ENCODE measurements around the gene FBXO42. TPM values are rescaled to one million over a fixed set of nuclear protein-coding genes. Genes with fewer than 3 reads are reported as not detected.
"Not testable (repeated sequence)": the region's sequence is repeated elsewhere in the genome, so short reads cannot be mapped to it uniquely, and the experiment has no call there.

Gene FBXO42
- total RNA-seq, 1 donor from 2014 or later: 17.1 TPM

DNA sequence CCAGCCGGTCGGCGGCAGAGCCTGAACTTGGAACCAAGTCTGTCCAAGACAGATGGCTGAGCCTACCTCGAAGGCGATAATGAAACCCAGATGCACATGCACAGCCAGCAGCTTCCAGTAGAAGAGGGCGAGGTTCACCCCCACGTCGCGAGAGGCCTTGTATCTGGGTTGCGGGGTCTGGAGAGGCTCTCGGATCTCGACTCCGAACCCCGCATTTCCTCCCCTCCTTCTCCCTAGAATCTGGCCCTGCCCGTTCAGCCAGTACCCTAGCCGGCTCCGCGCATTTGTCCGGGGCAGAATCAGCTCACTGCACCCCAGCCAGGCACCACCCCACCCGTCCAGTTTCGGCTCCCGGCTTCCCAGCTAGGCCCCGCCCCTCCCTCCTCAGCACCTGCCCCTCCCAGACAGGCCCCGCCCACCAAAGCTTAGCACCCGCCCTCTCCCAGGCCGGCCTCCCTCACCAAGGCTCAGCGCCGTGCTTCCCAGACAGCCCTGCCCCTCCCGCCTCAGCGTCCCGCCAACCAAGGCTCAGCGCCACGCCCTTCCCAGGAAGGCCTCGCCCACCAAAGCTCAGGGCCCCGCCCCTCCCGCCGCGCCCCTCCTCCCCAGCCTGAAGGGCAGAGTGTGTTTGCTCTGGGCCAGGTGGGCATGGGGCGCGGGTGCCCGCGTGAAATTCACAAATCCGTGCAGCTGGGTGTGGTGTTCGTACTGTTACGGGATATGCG, 135.1 kb downstream of the FBXO42 start:
- DNase-seq (peak; percentile 99), ATAC-seq (ENCODE audit: poor library complexity) (peak; percentile 98)
- intact Hi-C loops (cut with DNase I): no loop called here

DNA sequence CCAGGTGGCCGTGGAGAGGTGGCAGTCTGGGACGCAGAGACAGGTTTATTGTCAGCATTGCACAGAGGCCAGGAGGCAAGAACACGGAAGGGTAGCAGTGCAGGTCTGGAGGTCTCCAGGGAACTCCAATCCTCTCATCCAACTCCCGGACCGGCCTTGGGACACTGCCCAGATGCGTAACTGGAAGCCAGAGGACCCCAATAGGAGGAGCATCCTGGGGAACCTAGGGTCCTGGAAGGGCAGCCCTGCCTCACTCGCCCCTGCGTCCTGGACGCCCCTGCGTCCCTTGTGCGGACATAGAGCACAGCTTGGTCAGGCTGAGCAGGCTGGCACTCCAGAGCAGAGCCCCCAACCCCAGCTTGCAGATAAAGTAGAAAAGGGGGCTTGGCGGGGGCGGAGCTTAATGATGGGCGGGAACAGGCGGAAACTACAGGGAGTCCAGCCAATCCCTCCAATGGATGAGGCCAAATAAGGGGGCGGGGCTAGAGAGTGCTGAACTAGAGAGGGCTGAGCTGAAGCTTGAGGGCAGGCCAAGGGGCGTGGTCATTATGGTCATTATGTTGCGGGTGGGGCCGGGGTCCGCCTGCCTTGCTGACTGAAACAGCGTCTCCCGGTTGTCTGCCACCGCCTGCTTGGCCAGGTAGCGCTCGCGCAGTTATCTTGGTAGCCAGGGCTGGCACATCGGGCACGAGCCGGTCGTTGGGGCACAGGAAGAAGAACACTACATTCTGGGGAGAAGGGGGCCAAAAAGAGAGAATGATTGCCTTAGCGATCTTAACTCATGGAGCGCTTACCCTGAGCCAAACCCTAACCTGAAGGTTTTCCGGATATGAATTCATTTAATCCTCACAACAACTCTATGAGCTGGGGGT, 136.2 kb downstream of the FBXO42 start:
- DNase-seq: peak; percentile 87
- ATAC-seq (ENCODE audit: poor library complexity): peak; percentile 61
- intact Hi-C loops (cut with DNase I): no loop called here

DNA sequence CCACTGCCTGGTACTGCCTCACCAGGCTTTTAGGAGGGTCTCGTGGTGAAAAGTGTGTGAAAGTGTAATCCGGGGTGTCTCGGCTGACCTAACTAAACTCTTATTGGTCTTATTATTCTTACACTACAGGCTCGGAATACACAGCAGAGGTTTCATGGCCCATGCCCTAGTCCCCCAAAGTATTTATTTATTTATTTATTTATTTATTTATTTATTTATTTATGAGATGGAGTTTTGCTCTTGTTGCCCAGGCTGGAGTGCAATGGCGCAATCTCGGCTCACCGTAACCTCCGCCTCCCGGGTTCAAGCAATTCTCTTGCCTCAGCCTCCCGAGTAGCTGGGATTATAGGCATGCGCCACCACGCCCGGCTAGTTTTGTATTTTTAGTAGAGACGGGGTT, 137.0 kb downstream of the FBXO42 start:
- ATAC-seq (ENCODE audit: poor library complexity); DNase-seq; intact Hi-C loops (cut with DNase I): not testable (repeated sequence)

- ATAC-seq (ENCODE audit: poor library complexity); intact Hi-C loops (cut with DNase I); DNase-seq: not testable (repeated sequence)
Measured at GRCh38 chr1:16213544-16213943, 138.7 kb downstream of the FBXO42 start.

DNA sequence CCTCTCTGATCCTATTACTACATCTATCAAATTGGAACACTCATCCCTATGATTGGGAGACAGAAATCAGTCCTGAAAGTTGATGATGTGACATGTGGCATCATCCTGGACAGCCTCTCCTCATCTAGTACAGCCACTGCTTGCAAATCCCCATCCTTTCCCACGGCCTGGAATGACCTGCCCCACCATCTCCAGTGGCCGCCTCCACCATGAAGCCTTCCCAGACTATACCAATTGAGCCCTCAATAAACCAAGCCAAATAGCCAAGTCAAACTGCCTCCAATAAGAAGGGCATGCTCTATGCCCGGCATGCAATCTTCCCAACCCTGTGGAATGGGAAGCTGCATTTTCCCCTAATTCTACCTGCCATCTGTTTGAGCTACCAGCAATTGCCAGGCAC, 139.3 kb downstream of the FBXO42 start:
- intact Hi-C loops (cut with DNase I): no loop called here
- ATAC-seq (ENCODE audit: poor library complexity): no peak
- peak; percentile 22 for DNase-seq

- DNase-seq: peak; percentile 24
- intact Hi-C loops (cut with DNase I): no loop called here
Measured at GRCh38 chr1:16212251-16212961, 139.9 kb downstream of the FBXO42 start, which contains the start of gene ARHGEF19. ARHGEF19 (minus strand) TSS chr1:16212652; CDS start chr1:16209054, 3,598 bp downstream.

GRCh38 chr1:16211824-16212223, 140.5 kb downstream of the FBXO42 start:
- DNase-seq: no peak
- intact Hi-C loops (cut with DNase I): no loop called here
- no peak for ATAC-seq (ENCODE audit: poor library complexity)

More at GRCh38 chr1:16212251-16212961, 139.9 kb downstream of the FBXO42 start, which contains the start of gene ARHGEF19:
- ATAC-seq (ENCODE audit: poor library complexity): no peak

GRCh38 chr1:16210581-16210980, 141.7 kb downstream of the FBXO42 start:
- DNase-seq (no peak), ATAC-seq (ENCODE audit: poor library complexity) (no peak)
- intact Hi-C loops (cut with DNase I): no loop called here

DNA sequence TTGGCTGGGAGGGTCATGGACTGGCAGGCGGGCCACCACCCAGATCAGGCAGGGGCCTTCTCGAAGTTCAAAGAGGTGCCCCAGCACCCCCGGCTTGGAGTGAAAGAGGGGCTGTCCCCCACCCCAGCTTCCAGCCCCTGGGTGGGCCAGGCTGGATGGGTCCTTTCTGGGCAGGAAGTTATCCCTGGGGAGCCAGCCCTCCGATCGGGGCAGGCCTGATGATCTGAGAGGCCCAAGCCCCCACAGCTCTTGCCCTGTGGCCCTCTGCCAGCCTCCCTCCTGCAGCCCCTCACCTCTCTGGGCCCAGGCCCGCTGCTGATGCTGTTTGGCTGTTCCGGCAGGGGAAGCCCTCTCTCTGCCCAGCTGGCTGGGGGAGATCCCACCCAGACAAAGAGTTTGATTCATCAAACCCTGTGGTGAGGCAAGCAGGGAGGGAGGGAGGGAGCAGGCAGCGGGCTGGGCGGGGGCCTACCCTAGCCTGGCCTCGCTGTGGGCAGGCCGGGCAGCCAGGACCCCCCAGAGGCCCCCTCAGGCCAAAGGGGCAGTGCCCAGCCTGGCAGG, 142.4 kb downstream of the FBXO42 start:
- ATAC-seq (ENCODE audit: poor library complexity): no peak
- no peak for DNase-seq
- intact Hi-C loops (cut with DNase I): loop anchor here (5.0 kb wide), 1 partner anchor 152 kb away; no protein-coding TSS in a partner anchor

GRCh38 chr1:16209132-16209846, 143.0 kb downstream of the FBXO42 start:
- ATAC-seq (ENCODE audit: poor library complexity): no peak

DNA sequence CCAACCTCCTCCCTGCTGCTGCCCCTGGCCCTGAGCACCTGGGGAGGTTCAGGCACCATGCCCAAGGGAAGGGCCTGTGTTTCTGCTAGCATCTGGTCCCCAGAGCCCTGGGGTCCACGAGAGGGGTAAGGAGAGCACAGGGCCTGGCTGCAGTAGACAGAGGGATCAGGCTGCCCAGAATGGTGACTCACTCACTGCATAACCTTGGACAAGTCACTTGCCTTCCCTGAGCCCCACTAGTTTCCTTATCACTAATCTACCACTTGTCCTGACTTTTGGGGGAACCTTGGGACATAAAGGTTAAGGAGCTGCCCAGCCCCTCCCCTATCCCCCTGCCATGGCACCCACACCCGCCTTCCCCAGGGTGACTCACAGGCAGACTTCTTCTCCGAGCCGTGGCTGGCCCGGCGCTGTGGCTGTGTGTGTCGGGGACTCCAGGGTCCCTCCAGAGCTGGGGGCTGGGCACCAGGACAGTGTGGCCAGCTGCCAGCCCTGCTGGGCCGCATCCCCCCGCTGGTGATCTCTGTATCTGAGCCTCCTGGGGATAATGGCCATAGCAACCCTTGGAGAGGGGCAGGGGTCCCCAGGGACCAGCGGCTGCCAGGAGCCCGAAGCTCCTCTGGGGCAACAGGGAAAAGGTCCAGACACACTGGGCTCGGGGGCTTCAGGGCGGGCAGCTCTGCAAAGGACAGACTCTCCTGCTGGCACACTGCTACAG, 143.9 kb downstream of the FBXO42 start:
- no peak for DNase-seq
- intact Hi-C loops (cut with DNase I): loop anchor here (5.0 kb wide), 1 partner anchor 154 kb away; no protein-coding TSS in a partner anchor
- no peak for ATAC-seq (ENCODE audit: poor library complexity)

More at GRCh38 chr1:16209132-16209846, 143.0 kb downstream of the FBXO42 start:
- no peak for DNase-seq
- intact Hi-C loops (cut with DNase I): loop anchor here (5.0 kb wide), 1 partner anchor 153 kb away; no protein-coding TSS in a partner anchor

GRCh38 chr1:16207318-16208269, 144.7 kb downstream of the FBXO42 start:
- no peak for DNase-seq
- ATAC-seq (ENCODE audit: poor library complexity): no peak
- intact Hi-C loops (cut with DNase I): loop anchor here (5.0 kb wide), 1 partner anchor 155 kb away; no protein-coding TSS in a partner anchor

- ATAC-seq (ENCODE audit: poor library complexity) (peak; percentile 96), DNase-seq (peak; percentile 98)
- intact Hi-C loops (cut with DNase I): loop anchor here (5.0 kb wide), 1 partner anchor 156 kb away; no protein-coding TSS in a partner anchor
Measured at GRCh38 chr1:16206547-16207317, 145.5 kb downstream of the FBXO42 start.

DNA sequence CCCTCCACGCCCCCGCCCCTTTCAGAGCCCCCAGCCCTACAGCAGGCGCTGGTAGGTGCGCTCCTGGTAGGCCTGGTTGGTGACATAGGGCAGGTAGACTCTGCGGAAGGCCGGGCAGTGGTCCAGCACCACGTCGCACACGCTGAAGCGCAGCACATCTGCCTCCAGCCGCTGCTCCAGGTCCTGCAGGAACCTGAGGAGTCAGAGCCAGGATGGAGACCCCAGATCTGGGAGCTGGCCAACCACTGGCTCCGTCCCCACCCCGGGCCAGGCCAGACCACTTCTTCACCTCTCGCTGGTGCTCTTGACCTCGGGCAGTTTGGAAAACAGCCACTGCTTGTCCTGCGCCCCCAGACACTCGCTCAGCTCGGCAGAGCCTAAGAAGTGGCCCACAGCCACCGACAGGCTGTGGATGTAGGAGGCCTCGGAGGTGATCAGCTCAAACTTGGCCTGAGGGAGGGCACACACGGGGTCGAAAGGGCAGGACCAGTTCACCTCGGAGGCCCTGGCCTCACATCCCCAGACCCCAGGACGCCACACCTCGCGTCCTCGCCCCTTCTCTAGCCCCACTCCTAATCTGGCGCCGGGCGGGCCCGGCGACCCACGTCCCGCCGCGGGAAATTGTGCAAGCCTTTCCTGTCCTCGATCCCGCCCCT, 146.3 kb downstream of the FBXO42 start:
- intact Hi-C loops (cut with DNase I): loop anchor here (5.0 kb wide), 1 partner anchor 156 kb away; no protein-coding TSS in a partner anchor
- DNase-seq (peak; percentile 65), ATAC-seq (ENCODE audit: poor library complexity) (no peak)

- intact Hi-C loops (cut with DNase I): loop anchor here (5.0 kb wide), 1 partner anchor 157 kb away; no protein-coding TSS in a partner anchor
- DNase-seq (no peak), ATAC-seq (ENCODE audit: poor library complexity) (no peak)
Measured at GRCh38 chr1:16205334-16205671, 147.0 kb downstream of the FBXO42 start.
